Measurements from ENCODE around the gene ZFHX3. TPM values are rescaled to one million over a fixed set of nuclear protein-coding genes. Genes with fewer than 3 reads are reported as not detected.

Gene ZFHX3
- total and polyA plus RNA-seq, 2 of the 8 experiments (the other 6 are each of a cell fraction or from before 2014, with no cell fraction given): 0.08 to 0.99 TPM

GRCh38 chr16:72910875-72911274 is 137.1 kb downstream of the ZFHX3 start:
- DNase-seq (ENCODE audit: low read depth in 1 of 2, low spot score in 2 of 2) (no peak), FAIRE-seq (no peak)
- H3K4ac ChIP-seq (replicated peaks; ENCODE audit: insufficient read length, low read depth, low read length): no peak overlapping the region
- H3K27ac ChIP-seq (ENCODE audit: low read depth, low read length): no peak overlapping the region
- H3K79me2 ChIP-seq (ENCODE audit: control insufficient read depth in 1 of 2, insufficient read depth in 2 of 2, low read length in 2 of 2): no peaks in the 10 kb centered on the region
- no peak overlapping the region for H2BK120ac ChIP-seq (replicated peaks; ENCODE audit: low read depth, low read length)
- no peak overlapping the region for H3K14ac ChIP-seq (ENCODE audit: insufficient read length)
- H3K23me2 ChIP-seq (ENCODE audit: low read depth, low read length): no peaks in the 10 kb centered on the region
- no peak overlapping the region for H2BK20ac ChIP-seq (ENCODE audit: low read length)
- no peak overlapping the region for H3K18ac ChIP-seq (ENCODE audit: extremely low read depth, low read length)
- no peak overlapping the region for H3K9ac ChIP-seq (replicated peaks in 1 of 4; ENCODE audit: extremely low read depth in 1 of 4, low read depth in 3 of 4, low read length in 3 of 4)
- H2BK5ac ChIP-seq (ENCODE audit: low read depth, low read length): no peak overlapping the region
- no peak overlapping the region for H3K23ac ChIP-seq (ENCODE audit: insufficient read length)
- H2AFZ ChIP-seq (ENCODE audit: low read length): no peak overlapping the region
- no peak overlapping the region for H3K4me3 ChIP-seq (ENCODE audit: extremely low read depth in 1 of 4, insufficient read depth in 2 of 4, low read depth in 3 of 4, low read length in 4 of 4)
- H3K56ac ChIP-seq (replicated peaks; ENCODE audit: insufficient read length, low read depth, low read length): no peak overlapping the region
- TF ChIP-seq EP300 (IDR thresholded peaks at IDR 0.05; ENCODE audit: borderline replicate concordance in 1 of 2, low read depth in 2 of 2, low read length in 2 of 2): peak in 1 of 2 experiments; percentile 61; a peak in 1 of 3 replicates
- no peak for TF ChIP-seq CBX5 (IDR thresholded peaks at IDR 0.05; ENCODE audit: low read depth, low read length)
- H2AK5ac ChIP-seq (ENCODE audit: low read depth, low read length): no peak overlapping the region
- H4K8ac ChIP-seq (ENCODE audit: extremely low read depth, insufficient read depth, low read length): no peak overlapping the region
- ChIA-PET CTCF (ENCODE audit: partially characterized antibody) (interaction anchor here (1.0 to 5.2 kb wide), 7 partner anchors 19 to 84 kb away, joined by 3 to 20 read pairs (median 4); no protein-coding TSS in a partner anchor), POLR2A (ENCODE audit: partially characterized antibody) (interaction anchor here (1.2 kb wide), 1 partner anchor 18 kb away, joined by 3 read pairs; no protein-coding TSS in a partner anchor)
- H3K4me1 ChIP-seq (replicated peaks in 1 of 4; ENCODE audit: control insufficient read depth in 3 of 4, insufficient read depth in 4 of 4, low read length in 3 of 4): peaks cover 0 to 2% (median 0%) of the 10 kb centered on the region in 4 experiments; a peak in 2 of 7 replicates
- 87% methylated on average over 5 of the region's 5 CpGs; no CpG with 5 or more reads in 1 of the 2 experiments for WGBS, 2 experiments (ENCODE audit: extremely low coverage in 1 of 2, insufficient coverage in 1 of 2, insufficient read length in 1 of 2, insufficient replicate concordance in 2 of 2, low coverage in 1 of 2, low lambda C conversion rate in 2 of 2, missing lambda C conversion rate in 1 of 2)
- H3K9me3 ChIP-seq (ENCODE audit: insufficient read depth in 2 of 2, low read depth in 1 of 2, low read length in 1 of 2): no peaks in the 10 kb centered on the region
- no peaks in the 10 kb centered on the region for H3K27me3 ChIP-seq (replicated peaks in 1 of 4; ENCODE audit: control insufficient read depth in 3 of 4, extremely low read depth in 1 of 4, insufficient read depth in 3 of 4, low read length in 3 of 4)
- H4K5ac ChIP-seq (ENCODE audit: insufficient read length, low read depth, low read length): no peak overlapping the region
- no peak overlapping the region for H3K4me2 ChIP-seq (ENCODE audit: insufficient read depth in 1 of 2, low read depth in 2 of 2, low read length in 2 of 2)
- no peaks in the 10 kb centered on the region for H4K20me1 ChIP-seq (replicated peaks in 1 of 2; ENCODE audit: control insufficient read depth in 1 of 2, insufficient read depth in 2 of 2, low read length in 2 of 2)
- no peak overlapping the region for H2BK12ac ChIP-seq (ENCODE audit: low read depth, low read length)
- no peaks in the 10 kb centered on the region for H3K79me1 ChIP-seq (ENCODE audit: low read depth, low read length)
- no peak overlapping the region for H4K91ac ChIP-seq (replicated peaks; ENCODE audit: insufficient read length, low read length)
- no peak overlapping the region for H2BK15ac ChIP-seq (ENCODE audit: low read length)
- no peaks in the 10 kb centered on the region for H3K36me3 ChIP-seq (ENCODE audit: control insufficient read depth in 2 of 4, insufficient read depth in 4 of 4, low read length in 3 of 4)
